A673 (cell line): ENCODE measurements around the gene PELI2. TPM values are rescaled to one million over a fixed set of nuclear protein-coding genes. Genes with fewer than 3 reads are reported as not detected.

Source experiments
- BruUV-seq: library from RNA; stranded (reverse); fragments of 400-500 nt; replicated peaks from 2 replicates; lab custom pipeline; 2021; lab: Mats Ljungman, UMichigan
- CTCF ChIA-PET: fragments of 300-600 bp; sonication (Branson Sonifier 250); formaldehyde crosslinking; loops from one replicate; lab custom pipeline; 2022; ENCODE audit warnings: antibody characterized with exemption; lab: Charles Lee
- POLR2A ChIA-PET: fragments of 300-600 bp; sonication (Branson Sonifier 250); formaldehyde crosslinking; loops from one replicate; lab custom pipeline; 2022; ENCODE audit warnings: antibody characterized with exemption; ENCODE audit not compliant: low non-redundant PET; lab: Charles Lee
- DNase-seq: peaks from one replicate; pipeline ENCODE4 v3.0.0-alpha.2; 2015; ENCODE audit warnings: low spot score
- H3K27ac ChIP-seq: fragments of 200-600 bp; sonication (generic); 2 replicates; pipeline ENCODE4 v1.5.1; 2016; ENCODE audit warnings: mixed run types, low read depth, mild to moderate bottlenecking, mixed read lengths, antibody characterized with exemption, low read length; ENCODE audit not compliant: poor library complexity, severe bottlenecking
- H3K27me3 ChIP-seq: fragments of 200-600 bp; sonication (generic); replicated peaks from 2 replicates; pipeline ENCODE4 v1.6.1; 2017; ENCODE audit warnings: mixed run types, low read depth, mild to moderate bottlenecking, mixed read lengths, antibody characterized with exemption, low read length; ENCODE audit not compliant: insufficient read depth, poor library complexity
- H3K36me3 ChIP-seq: fragments of 200-600 bp; sonication (generic); 2 replicates; pipeline ENCODE4 v1.6.1; 2016; ENCODE audit warnings: mixed run types, mild to moderate bottlenecking, mixed read lengths, antibody characterized with exemption, low read length; ENCODE audit not compliant: insufficient read depth, poor library complexity, severe bottlenecking
- H3K4me1 ChIP-seq: fragments of 200-600 bp; sonication (generic); 2 replicates; pipeline ENCODE4 v1.6.1; 2017; ENCODE audit warnings: mixed run types, mild to moderate bottlenecking, mixed read lengths, antibody characterized with exemption, low read length; ENCODE audit not compliant: insufficient read depth, poor library complexity, severe bottlenecking
- H3K4me3 ChIP-seq: fragments of 200-600 bp; sonication (generic); 2 replicates; pipeline ENCODE4 v1.5.1; 2016; ENCODE audit warnings: low read depth, mixed run types, mild to moderate bottlenecking, mixed read lengths, low read length; ENCODE audit not compliant: poor library complexity, severe bottlenecking
- H3K9me3 ChIP-seq: fragments of 200-600 bp; sonication (generic); 2 replicates; pipeline ENCODE4 v1.6.1; 2016; ENCODE audit warnings: mixed run types, low read depth, mild to moderate bottlenecking, mixed read lengths, antibody characterized with exemption, low read length; ENCODE audit not compliant: poor library complexity, severe bottlenecking
- CTCF ChIP-seq: fragments of 300-800, 200-600 bp; sonication (generic); conservative IDR thresholded peaks from 2 replicates; pipeline ENCODE4 v1.5.1; 2017; ENCODE audit warnings: low read depth, mild to moderate bottlenecking, antibody characterized with exemption, low read length, moderate library complexity, mixed read lengths
- EZH2 ChIP-seq: fragments of 200-600 bp; sonication (generic); IDR thresholded peaks from 2 replicates; pipeline ENCODE4 v1.6.1; 2017; ENCODE audit warnings: borderline replicate concordance, low read depth, mild to moderate bottlenecking, mixed read lengths, antibody characterized with exemption, low read length; ENCODE audit not compliant: poor library complexity, severe bottlenecking
- intact Hi-C: fragments of 100-400 bp; cut with micrococcal nuclease; formaldehyde crosslinking; loops from one replicate; pipeline ENCODE4 v1.10.0; 2022; ENCODE audit not compliant: unreplicated experiment
- total RNA-seq: library from RNA; stranded (reverse); gene quantifications from 2 replicates; pipeline ENCODE4 v1.2.3, GENCODE V29; 2021

Gene PELI2
- total RNA-seq, 1 experiment from 2014 or later: 5.5 TPM

GRCh38 chr14:56120091-56120691 is 2.0 kb downstream of the PELI2 start:
- Histone ChIP-seq H3K4me1 (peaks cover 12% of the 10 kb centered on the region), H3K36me3 (no peaks in the 10 kb centered on the region), H3K27me3 (peaks cover 27% of the 10 kb centered on the region), H3K4me3 (peak overlapping the region; percentile 86), H3K27ac (no peak overlapping the region), H3K9me3 (no peaks in the 10 kb centered on the region)
- peak; percentile 48 for DNase-seq
- ChIA-PET CTCF (interaction anchor here (0.6 kb wide), 1 partner anchor 539 kb away, joined by 11 read pairs; no protein-coding TSS in a partner anchor), POLR2A (no interaction called here)
- TF ChIP-seq EZH2: no peak
- TF ChIP-seq CTCF: no peak
- intact Hi-C loops: no loop called here
- BruUV-seq: no TSS peak

- no TSS peak for BruUV-seq
- no peaks in the 10 kb centered on the region for H3K36me3 ChIP-seq
- no peak overlapping the region for H3K4me3 ChIP-seq
- H3K9me3 ChIP-seq: no peaks in the 10 kb centered on the region
- H3K27ac ChIP-seq: no peak overlapping the region
- peaks cover 12% of the 10 kb centered on the region for H3K4me1 ChIP-seq
- POLR2A ChIA-PET: no interaction called here
- CTCF ChIA-PET: no interaction called here
- H3K27me3 ChIP-seq: peaks cover 27% of the 10 kb centered on the region
- intact Hi-C loops: no loop called here
- TF ChIP-seq CTCF (no peak), EZH2 (no peak)
- no peak for DNase-seq
Observed at GRCh38 chr14:56121816-56122215, 3.6 kb downstream of the PELI2 start.

- H3K4me1 ChIP-seq: peaks cover 12% of the 10 kb centered on the region
- no peaks in the 10 kb centered on the region for H3K9me3 ChIP-seq
- CTCF ChIA-PET: no interaction called here
- intact Hi-C loops: no loop called here
- POLR2A ChIA-PET: no interaction called here
- H3K27me3 ChIP-seq: peaks cover 27% of the 10 kb centered on the region
- no peak overlapping the region for H3K4me3 ChIP-seq
- no TSS peak for BruUV-seq
- H3K36me3 ChIP-seq: no peaks in the 10 kb centered on the region
- H3K27ac ChIP-seq: no peak overlapping the region
- no peak for DNase-seq
- no peak for TF ChIP-seq CTCF
- no peak for TF ChIP-seq EZH2
Observed at GRCh38 chr14:56122301-56122700, 4.1 kb downstream of the PELI2 start.
